GM11168 (cell line): ENCODE results near the gene AASDHPPT.
"Not testable (repeated sequence)": the region's sequence is repeated elsewhere in the genome, so short reads cannot be mapped to it uniquely, and the experiment has no call there.

Source experiments
- in situ Hi-C: fragments of 300-500 bp; cut with MboI; formaldehyde crosslinking; loops from one replicate; pipeline ENCODE4 v1.12.0; 2022; ENCODE audit warnings: low sequenced_read_pairs; ENCODE audit not compliant: unreplicated experiment

AASDHPPT gene, protein sequence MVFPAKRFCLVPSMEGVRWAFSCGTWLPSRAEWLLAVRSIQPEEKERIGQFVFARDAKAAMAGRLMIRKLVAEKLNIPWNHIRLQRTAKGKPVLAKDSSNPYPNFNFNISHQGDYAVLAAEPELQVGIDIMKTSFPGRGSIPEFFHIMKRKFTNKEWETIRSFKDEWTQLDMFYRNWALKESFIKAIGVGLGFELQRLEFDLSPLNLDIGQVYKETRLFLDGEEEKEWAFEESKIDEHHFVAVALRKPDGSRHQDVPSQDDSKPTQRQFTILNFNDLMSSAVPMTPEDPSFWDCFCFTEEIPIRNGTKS

DNA sequence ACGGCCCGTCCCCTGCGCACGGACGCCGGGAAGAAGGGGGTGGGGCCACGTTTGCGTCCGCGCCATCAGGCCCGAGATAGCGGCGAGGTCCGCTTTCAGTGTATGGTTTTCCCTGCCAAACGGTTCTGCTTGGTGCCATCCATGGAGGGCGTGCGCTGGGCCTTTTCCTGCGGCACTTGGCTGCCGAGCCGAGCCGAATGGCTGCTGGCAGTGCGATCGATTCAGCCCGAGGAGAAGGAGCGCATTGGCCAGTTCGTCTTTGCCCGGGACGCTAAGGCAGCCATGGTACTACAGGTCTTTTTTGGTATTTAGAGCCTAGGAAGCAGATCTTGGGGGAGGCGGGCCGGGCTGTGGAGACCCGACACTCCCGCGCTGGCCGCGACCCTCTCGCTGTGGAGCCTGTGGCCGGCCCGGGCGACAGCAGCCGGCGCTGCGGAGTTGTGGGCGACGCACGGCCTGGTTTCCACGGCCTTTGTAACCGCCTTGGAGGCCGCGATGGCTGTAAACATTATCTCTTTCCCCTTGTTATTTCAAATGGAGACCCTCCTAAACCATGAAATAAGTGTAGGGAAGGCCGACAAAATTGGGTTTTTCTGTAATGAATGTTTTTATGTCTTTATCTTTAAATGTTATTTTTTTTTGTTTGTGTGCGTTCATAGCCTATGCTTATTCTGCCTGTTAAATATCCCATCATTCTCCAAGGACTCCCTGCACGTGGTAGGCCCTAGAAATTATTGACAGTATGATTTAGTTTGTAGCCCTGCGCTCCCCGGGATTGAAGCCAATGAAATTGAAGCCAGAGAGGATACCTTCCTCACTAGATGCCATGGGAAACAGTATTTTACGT is at the start of gene AASDHPPT:
AASDHPPT (plus strand) TSS at position 54 of the 847 bp plus-strand sequence; CDS start at position 103, 49 bp downstream.
- in situ Hi-C loops = no loop called here

DNA sequence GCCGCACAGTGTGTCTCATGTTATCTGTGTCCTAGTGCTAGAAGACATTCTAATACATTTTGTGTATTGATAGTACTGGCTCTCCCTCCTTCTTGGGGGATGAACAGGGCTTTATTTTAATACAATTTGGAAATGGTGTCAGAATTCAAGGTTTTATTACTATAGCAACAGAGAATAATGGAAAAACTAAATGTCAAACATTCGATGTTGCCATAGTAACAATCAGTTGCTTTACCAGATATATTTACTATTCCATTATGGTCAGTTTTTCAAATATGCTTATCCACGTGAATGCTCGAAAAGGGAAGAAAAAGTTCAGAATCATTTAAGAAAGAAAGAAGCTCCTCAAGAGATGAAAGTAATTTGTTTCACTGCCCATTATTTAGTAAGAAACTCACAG is 46.9 kb upstream of the AASDHPPT start:
- in situ Hi-C loops = no loop called here

DNA sequence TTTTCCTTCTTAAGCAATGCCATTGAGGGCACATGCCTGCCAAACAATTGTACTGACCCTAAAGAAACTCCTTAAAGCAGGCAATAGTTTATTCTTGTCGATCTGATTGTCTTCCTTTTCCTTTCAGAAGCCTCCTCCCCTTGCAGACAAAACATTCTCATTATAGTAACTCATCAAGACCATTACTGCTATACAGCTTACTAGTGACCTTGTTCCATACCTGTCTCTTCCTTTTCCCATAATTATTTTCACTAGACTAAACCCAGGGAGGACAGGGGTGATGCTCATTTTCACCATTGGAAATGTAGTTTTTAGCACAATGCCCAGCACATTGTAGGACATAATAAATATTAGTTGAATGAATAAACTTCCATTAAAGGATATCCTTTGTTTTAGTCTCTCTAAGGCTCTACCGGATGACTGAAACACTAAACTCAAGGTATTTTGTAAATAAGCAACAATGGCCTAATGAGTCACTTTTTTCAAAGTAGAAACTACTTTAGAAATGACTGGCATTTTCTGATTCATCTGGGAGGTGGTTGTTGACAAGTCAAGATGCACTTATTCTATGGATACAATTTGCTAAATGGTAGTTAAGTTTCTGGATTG is 46.2 kb upstream of the AASDHPPT start:
- in situ Hi-C loops = no loop called here

DNA sequence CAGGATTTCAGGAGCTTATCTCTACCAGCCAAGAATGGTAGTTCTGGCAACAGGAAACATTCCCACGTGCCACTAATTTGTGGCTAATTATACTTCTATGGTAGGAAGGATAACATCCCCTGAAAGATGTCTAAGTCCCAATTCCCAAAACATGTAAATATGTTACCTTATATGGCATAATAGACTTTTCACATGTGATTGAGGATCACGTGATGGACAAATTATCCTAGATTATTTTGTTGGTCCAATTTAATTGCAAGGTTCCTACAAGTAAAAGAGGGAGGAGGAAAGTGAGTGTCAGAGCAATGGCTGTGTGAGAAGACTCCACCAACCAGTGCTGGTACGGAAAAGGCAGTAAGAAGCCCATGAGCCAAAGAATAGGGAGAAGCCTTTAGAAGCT is 45.5 kb upstream of the AASDHPPT start:
- in situ Hi-C loops = no loop called here

DNA sequence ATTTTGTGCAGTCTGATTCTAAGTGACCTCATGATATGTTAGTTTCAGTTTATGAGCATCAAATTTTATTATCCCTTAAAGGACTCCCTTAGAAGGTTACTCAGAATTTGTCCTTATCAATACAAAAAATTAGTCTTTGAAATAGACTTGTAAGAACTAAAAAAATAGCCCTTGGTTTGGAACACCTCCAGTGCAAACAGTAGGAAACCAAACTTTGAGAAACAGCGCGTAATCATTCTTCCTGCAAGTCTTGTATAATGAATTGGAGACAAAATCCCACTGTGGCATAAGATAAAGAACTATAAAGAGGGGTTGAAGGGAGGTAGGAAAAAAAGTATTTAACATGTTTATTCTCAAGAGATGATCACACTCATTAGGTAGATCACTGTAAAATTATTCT is 44.6 kb upstream of the AASDHPPT start:
- in situ Hi-C loops = no loop called here

DNA sequence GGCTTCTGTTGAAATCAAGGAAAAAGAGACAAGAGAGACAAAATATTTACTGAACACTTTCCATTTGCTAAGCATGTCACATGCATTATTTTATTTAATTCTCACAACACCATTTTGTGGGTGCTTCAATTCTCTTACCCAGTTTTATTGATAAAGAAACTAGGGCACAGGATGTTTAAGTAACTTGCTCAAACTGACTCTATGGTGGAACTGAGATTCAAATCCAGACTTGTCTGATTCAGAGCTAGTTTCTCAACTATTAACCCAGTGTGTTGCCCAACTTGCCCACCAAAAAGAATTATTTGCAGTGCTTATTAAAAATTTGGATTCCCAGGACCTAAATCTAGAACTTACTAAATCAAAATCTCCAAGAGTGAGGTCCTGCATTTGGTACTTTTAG is 33.9 kb upstream of the AASDHPPT start:
- in situ Hi-C loops = no loop called here

DNA sequence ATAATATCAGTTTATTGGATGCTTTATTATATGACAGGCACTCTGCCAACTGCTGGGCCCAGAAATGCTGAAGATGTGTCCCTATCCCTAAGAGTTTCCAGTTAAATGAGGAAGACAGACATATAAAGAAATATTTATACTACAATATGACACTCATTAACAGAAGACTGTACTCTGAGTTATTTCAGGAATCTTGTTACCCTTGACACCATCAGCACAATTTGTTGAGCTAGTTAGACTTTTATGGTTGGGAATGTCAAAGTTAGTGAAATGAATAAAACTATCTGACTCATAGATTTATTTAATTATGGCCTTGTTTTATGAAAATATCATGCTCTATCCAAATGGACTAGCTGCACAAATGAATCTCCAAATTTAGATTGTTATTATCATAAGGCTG is 29.8 kb upstream of the AASDHPPT start:
- in situ Hi-C loops = no loop called here

DNA sequence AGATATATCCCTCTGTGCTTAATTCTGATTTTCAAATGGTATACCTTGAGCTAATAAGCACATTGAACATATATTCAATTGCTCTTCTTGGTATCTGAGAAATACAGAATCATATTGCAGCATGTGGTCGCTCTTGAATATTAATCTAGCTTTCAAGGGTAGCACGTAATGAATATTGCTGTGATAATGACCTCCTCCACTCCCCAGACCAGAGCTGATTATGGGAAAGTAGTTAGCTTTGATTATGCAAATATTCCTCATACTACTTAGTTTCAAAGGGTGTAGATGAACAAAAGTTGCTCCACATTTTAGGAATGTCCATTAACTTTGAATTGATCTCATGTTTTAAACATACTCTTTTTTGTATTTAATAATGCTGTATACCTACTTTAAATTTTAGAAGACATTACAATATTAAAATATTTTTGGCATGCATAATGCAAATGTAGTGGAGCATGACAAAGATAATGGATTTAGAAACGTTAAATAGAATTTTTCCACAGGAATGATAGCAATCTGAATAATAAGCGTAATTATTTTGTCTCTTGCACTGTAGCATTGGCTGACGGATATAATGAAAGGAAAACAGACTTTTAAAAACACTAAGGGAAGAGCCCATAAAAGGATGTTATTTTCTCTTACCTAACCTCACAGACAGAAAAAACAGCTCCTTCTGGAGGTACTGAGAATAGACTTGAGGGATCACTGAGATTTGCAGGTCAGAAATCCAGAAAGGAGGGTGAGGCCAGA is 27.6 kb upstream of the AASDHPPT start:
- in situ Hi-C loops = no loop called here

DNA sequence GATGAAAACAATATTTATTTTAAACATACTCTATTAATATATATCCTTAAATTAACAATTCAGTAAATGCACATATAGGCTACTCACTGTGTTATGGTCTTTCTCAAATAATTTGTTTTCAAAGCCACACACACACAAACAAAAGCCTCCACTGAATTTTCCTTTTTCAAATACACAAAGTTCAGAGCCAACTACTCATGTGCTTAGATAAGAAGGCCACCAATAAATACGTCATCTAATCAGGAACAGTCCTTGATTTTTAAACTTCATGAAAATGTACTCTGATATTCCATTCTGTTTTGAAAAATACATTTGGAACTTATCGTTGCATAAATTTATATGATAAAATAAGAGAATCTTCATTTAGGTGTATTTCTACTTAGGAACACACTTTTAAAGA is 26.4 kb upstream of the AASDHPPT start:
- in situ Hi-C loops = no loop called here

DNA sequence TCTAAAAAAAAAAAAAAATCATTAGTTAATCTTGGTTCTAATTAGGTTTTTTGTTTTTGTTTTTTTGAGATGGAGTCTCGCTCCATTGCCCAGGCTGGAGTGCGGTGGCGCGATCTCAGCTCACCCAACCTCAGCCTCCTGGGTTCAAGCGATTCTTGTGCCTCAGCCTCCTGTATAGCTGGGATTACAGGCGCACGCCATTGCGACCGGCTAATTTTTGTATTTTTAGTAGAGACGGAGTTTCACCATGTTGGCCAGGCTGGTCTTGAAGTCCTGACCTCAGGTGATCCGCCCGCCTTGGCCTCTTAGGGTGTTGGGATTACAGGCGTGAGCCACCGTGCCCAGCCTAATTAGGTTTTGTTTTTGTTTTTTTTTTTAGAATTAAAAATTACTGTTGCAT is 19.1 kb upstream of the AASDHPPT start:
- in situ Hi-C loops = not testable (repeated sequence)

DNA sequence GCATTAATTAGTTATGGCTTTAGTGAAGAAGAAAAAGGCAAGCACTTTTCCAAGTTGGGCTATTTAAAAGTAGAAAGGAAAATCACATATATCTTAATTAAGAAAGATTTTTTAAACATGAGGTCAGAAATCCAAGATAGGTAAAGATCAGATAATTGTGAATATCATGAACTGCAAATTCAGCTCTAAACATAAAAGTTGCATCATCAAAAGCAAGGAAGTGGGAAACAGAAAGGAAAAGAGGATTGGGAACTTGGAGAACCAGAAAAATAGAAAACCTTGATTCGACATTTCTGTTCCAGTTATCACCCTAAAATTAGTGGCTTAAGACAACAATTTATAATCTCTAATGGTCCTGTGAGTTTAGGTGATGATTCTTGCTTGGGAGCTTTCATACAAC is 17.8 kb upstream of the AASDHPPT start:
- in situ Hi-C loops = no loop called here

DNA sequence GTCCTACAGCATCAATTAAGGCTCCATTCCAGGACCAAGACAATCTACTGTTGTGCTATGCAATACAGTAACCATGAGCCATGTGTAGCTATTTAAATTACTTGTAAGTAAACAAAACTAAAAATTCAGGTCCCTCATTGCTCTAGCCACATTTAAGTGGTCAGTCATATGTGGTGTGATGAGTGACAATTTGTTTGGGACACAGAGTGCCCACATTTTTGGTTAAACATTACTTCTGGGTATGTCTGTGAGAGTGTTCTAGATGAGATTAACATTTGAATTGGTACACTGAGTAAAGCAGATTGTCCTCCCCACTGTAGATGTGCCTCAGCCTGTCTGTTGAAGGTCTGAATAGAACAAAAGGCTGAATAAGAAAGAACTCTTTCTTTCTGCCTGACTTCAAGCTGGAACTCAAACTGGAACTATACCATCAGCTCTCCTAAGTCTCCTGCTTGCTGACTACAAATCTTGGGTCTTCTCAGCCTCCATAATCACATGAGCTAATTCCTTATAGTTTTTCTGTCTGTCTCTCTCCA is 16.1 kb upstream of the AASDHPPT start:
- in situ Hi-C loops = no loop called here

DNA sequence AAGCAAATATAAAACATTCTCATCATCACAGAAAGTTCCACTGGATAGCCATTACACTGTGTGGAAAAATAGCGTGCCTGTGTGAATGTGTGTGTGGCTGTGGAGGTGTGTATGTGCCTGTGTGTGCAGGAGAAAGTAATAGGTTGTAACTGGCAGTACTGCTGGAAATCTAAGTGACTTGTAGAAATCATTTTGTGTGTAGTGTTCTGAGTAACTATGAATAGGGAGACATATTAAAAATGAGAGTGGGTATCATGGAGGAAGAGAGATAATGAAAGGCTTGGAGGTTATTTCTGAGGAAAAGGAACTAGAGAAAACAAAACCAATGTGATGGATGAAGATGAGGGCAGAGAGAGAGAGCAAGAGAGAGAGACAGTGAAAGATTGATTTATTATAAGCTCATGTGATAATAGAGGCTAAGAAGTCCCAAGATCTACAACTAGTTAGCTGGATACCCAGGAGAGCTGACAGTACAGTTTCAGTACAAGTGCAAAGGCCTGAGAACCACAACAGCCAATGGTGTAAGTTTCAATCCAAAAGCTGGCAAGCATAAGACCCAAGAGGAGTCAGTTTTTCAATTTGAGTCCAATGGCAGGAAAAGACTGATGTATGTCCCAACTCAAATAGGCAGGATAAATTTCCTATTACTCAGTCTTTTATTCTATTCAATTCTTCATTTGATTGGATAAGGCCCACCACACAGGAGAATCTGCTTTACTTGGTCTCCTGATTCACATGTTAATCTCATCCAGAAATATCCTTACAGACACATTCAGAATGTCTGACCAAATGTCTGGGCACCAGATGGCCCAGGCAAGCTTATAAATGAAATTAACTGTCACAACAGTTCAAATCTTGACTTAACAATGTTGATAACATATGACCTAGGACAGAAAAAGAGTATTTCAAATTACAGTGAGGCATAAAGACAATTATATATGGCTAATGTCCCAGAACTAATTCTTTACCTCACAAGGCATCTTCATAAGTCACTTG is 15.2 kb upstream of the AASDHPPT start:
- in situ Hi-C loops = no loop called here

DNA sequence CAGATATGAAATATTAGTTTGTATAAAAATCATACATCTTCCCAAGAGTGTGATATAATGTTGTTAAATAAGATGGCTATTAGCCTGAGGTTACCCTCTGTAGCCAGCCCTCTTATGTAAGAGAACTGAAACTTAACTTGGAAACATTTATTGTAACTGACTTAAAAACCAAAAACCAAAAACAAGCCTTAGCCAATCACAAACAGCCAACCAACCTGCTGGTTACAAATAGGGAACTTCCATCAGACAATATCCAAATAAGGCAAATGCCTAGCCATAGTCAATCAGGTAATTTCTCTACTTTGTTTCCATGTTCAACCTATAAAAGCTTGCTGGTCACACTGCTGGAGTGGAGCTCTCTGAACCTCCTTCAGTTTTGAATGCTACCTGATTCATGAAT is 14.5 kb upstream of the AASDHPPT start:
- in situ Hi-C loops = no loop called here

DNA sequence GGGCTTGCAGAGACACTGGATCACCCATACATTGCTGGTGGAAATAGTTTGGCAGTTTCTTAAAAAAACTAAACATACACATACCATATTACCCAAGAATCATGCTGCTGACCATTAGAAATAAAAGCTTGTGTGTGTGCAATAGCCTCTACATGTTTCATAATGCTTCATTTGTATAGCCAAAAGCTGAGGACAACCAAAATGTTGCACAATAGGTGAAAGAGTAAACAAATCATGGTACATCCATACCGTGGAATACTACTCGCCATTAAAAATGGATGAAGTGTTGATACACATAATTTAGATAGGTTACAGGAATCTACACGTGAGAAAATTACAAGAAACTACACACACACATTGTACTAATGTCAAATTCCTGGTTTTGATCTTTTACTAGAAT is 6.9 kb upstream of the AASDHPPT start:
- in situ Hi-C loops = no loop called here

DNA sequence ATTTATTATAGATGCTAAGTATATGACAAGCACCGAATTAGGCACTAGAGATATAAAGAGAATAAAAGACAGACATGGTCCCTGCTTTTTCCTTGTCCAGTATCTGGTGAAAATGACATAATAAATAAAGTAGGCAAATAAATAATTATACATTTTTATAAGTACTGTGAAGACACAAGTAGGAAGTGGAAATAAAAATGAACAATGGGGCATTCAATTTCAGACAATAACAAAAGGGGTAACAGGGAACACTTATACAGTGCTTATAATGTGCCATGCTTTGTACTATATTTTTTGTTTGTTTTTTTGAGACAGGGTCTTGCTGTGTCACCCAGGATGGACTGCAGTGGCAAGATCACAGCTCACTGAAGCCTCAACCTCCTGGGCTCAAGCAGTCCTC is 4.7 kb upstream of the AASDHPPT start:
- in situ Hi-C loops = no loop called here

DNA sequence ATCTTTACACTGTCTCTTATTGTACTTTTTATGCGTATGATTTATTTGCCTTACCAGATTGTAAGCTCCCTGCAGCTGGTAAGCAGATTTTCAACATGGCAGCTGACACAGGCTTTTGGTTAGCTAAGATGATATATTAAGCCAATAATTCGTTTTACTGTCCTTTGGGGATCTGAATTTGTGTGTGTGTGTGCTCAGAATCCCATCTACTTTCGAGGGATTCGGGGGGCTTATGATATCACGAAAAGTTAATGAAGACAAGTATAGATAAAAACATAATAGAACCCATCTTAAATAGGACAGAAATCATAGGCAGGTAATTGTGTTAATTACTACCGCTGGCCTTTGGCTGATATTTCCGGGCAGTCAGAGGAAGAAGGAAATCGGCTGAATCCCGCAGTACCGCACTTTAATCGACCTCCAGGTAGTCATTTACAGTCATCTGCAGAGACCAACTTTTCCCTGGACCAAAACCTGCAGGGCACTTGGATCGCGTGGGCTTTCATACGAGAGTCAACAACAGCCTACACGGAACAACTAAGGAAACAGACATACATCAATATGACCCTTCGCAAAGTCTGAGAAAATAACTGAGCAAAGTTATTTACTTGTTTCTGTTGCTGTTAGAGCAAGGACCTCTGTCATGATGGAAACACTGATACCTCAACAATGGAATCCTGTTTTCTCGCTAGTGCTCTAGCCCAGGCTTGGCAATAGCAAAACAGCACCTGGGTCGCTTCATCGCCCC is 1.1 kb upstream of the AASDHPPT start:
- in situ Hi-C loops = no loop called here

DNA sequence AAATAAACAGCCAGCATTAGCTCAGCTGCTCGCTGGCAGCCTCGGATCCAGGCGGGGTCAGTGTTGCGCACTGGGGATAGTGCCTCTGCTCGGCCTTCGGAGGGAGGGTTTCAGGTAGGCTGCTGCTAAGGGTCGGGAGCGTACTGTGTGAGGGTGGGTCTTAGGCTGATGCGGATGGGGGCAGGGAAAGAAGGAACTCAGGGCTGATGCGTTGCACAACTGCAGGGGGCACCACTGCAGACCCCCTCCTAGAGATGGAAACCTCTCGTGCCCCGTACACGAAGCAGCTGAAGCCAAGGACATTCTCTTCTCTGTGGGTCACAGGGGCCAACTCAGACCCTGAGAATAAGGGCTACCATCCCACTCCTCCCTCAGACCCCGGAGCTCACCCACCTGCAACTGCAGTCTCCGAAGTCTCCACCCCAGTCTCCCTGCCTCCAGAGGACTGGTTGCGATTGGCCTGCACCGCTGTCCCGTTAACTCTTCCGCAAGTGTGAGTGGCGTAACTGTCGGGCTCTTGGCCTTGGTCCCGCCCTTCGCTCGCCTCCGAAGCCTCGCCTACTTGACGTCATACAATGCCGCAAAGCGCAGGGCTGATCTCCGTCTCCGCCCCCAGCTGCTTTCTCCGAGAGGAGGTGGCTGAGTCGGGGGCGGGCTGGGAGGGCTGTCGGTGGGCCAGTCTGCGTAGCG is 398 bp upstream of the AASDHPPT start, which contains the start of gene KBTBD3:
KBTBD3 (minus strand) TSS at position 429 of the 690 bp plus-strand sequence. CDS start 18,250 bp downstream, outside the sequence.
- in situ Hi-C loops = no loop called here
